GM12865 (cell line): ENCODE results near the gene BAIAP2.

Source experiments
- DNase-seq: peaks from one replicate; pipeline ENCODE4 v3.0.0; 2010; ENCODE audit warnings: low read depth
- H3K4me3 ChIP-seq: 2 replicates; pipeline ENCODE4 v1.5.1; 2011; ENCODE audit warnings: mild to moderate bottlenecking, low read depth, low read length, control low read depth
- TF ChIP-seq, protein P1 (sequence below): IDR thresholded peaks from 2 replicates; pipeline ENCODE4 v1.5.1; 2011; ENCODE audit warnings: low read length, control low read depth, low read depth, inconsistent platforms; ENCODE audit not compliant: insufficient read depth; ENCODE audit errors: missing control alignments

Gene BAIAP2

DNA sequence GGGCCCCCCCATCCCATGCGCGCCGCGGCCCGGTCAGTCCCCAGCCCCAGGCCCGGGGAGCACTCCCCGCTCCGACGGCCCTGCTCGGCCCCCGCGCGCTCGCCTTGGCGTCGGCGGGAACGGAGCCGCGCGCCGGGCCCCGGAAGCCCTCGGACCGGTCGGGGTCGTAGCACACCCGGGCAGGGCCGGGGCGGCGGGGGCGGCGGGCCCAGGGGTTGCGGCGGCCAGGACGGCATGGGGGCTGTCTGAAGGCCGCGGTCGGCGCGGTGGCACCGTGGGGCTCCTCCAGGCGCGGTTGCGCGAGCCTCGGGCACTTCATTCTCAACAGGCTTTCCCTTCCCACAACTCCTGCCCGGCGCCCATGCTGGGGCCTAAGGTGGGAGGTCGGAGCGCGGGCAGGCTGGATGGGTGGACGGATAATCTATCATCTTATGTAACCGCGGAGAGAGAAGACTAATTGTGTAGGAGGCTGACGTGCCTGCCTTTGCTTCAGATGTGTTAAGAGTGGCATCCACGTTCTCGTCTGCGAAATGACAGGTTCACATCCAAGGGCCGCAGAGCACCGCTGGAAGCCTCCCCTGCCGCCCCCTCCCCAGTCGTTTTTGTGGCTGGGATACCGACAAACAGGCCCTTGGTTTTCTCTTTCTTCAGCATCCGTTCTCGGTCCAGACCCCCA, 708 bp downstream of the BAIAP2 start:
- no peak overlapping the region for H3K4me3 ChIP-seq
- TF ChIP-seq, protein P1, sequence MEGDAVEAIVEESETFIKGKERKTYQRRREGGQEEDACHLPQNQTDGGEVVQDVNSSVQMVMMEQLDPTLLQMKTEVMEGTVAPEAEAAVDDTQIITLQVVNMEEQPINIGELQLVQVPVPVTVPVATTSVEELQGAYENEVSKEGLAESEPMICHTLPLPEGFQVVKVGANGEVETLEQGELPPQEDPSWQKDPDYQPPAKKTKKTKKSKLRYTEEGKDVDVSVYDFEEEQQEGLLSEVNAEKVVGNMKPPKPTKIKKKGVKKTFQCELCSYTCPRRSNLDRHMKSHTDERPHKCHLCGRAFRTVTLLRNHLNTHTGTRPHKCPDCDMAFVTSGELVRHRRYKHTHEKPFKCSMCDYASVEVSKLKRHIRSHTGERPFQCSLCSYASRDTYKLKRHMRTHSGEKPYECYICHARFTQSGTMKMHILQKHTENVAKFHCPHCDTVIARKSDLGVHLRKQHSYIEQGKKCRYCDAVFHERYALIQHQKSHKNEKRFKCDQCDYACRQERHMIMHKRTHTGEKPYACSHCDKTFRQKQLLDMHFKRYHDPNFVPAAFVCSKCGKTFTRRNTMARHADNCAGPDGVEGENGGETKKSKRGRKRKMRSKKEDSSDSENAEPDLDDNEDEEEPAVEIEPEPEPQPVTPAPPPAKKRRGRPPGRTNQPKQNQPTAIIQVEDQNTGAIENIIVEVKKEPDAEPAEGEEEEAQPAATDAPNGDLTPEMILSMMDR: no peak

DNA sequence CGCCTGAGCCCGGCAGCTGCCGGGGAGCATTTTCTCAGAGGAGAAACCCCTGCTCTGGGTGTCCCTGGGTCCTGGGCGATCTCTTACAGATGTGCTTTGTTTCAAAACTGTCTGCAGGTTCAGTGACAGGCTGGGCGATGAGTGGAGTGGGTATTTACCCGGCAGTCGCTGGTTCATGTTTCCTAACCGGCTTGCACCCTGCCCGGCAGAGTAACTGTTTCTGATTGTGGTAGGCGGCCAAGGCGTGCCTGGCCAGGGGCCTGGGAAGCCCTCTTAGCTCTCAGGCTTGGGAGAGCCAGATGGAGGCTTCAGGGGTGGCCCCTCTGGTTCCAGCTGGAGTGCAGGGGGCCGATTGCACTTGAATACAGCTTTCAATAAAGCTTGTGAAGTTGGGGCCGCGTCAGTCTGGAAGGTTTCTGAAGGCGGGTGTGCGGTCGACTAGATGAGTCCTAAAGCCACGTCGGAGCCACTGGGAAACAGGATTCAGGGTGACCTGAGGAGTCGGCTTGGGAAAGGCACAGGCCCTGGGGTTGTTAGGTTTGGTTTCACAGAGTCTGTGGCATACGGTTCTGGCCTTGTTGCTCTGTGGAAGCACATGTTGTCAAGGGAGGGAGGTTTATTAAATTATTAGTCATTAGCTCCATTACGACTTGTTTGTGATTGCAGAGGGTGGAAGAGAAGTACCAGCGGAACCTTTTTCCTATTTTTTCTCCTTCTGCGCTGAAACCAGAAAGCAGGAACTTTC, 1.4 kb downstream of the BAIAP2 start:
- no peak overlapping the region for H3K4me3 ChIP-seq
- DNase-seq: no peak
- TF ChIP-seq, protein P1: no peak

More for the DNA sequence above, 708 bp downstream of the BAIAP2 start:
- no peak for DNase-seq

DNA sequence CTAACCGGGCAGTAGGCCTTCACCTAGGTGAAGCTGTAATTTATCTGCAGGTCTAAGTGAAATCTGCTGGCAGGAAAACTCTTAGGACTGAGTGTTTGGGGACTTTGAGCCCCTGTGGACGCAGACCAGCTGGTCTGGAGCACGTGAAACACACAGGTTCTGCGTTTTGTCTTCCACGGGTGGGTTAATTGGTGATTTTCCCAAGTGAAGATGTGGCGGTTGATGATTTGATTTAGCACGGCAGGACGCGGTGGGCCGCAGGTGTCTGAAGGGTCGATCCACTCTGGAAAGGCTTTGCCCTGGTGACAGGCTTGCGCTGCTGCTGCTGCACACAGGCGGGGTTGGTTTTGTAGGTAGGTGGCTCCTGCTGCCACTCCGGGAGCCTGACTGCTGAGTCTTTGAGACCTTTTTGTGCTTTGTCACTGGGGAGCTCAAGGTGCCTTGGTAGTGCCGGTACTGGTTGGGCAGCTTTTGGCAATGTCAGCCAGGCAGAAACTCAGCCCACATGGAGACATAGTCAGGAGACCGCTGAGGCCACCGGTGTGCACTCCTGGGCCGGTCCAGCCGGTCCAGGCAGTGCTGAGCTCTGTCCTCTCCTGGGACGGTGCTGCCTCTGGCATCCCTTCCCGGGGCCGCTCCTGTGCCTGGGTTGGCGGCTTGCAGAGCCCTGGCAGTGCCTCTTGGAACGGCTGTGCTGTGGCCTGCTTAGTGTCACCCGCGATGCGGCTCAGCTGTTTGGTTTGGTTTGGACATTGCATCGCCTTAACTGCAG, 2.3 kb downstream of the BAIAP2 start:
- TF ChIP-seq, protein P1: no peak
- H3K4me3 ChIP-seq: no peak overlapping the region
- DNase-seq: no peak

DNA sequence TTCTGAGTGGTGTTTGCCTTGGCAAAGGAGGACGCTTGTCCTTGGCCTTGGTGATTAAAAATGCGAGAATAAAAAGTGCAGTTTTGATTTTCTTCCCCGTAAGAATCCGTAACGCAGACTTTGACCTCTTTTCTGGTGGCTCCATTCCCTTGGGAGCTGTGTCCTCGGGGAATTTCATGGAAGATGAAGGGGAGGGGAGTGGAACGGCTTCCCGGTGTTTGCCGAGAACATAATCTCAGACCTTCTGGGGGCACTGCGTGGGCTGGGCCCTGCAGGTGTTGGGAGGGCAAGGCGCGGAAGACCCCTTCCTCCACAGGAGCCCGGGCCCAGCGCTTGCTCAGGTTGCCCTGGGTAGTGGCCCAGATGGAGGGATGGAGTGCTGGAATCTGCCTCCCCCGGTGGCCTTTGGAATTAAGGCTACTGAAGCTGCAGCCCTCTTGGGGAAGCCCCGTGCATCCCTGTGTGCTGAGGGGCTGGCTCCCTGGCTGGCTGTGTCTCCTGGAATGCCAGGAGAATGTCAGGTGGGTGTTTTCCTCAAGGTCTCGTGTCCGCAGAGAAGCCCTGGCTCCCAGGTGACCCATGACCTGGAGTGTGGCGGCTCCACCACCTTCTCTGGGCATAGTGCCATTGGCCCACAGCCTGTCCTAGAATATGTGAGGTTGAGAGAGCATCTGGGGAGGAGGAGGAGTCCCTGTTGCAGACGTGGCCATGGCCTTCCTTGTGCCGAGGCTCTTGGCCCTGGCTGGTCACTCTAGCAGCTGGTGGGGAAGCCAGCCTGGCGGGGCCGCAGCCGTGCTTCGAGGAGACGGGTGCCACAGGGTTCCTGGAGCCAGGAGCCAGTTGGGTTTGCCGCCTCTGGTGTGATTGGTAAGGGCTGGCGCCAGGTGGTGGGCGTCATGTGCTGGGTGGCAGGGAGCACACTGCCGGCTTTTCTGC, 3.1 kb downstream of the BAIAP2 start:
- no peak overlapping the region for H3K4me3 ChIP-seq
- no peak for DNase-seq
- TF ChIP-seq, protein P1: no peak

DNA sequence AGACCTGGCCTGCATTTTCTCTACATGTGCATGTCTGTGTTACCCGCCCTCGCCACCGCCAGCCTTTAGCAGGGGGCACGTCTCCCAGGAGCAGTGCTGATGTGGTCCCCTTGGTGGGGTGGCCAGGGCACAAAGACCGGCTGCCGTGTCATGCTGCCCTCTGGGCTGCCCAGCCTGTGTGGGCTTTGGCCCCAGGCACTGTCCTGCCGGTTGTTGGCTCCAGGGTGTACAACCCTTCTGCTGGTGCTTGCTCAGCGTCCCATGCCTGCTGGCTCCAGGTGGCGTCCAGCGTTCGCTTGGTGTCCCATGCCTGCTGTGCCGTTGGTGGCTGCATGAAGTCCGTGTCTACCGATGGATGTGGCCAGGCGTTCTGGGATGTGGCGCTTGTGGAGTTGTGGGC, 4.1 kb downstream of the BAIAP2 start:
- TF ChIP-seq, protein P1: no peak
- no peak overlapping the region for H3K4me3 ChIP-seq

More for the DNA sequence above, 4.1 kb downstream of the BAIAP2 start:
- DNase-seq: no peak
